GM10847 (cell line): Measurements from ENCODE around the gene F5.

Source experiments
- POLR2A ChIP-seq: IDR thresholded peaks from 2 replicates; pipeline ENCODE4 v1.6.1; 2011; ENCODE audit not compliant: insufficient read length; ENCODE audit errors: extremely low read depth

F5 gene

DNA sequence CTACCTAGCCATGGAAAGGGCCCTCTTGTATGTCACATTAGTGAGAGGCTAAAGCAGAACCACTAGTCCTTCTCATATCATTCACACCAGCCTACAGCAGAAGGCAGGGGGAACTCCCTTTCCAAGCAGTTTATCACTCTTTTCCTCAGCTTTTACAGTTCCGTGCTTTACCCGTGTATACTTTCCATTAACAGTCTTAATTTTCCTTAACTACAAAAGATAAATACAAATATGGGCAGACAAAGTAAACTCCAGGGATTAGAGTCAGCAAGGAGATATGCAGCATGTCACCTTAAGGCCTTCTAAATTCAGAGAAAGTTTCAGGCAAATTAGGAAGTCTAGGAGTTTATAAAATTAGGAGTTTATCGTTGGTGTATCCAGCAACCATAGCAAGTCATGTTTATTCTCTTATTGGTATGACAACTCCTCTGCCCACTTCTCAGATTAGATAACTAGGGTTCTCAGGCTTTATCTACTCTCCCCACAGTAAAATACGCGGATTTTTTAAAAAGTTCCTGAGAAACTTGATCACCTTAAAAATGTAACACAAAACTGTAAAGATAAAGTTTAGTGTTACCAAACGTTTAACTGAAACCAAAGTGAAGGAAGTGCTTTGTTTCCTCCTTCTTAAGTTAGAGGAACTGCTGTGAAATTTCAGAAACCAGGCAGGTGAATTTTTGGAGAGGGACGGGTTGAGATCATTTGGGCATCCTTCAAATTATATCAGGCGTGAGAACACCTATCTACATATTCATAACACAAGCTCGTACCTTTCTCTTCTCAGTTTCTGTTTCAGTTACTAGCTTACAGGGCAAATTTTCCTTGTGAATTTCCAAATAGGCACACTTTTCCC, 57.8 kb downstream of the F5 start:
- no peak for TF ChIP-seq POLR2A

DNA sequence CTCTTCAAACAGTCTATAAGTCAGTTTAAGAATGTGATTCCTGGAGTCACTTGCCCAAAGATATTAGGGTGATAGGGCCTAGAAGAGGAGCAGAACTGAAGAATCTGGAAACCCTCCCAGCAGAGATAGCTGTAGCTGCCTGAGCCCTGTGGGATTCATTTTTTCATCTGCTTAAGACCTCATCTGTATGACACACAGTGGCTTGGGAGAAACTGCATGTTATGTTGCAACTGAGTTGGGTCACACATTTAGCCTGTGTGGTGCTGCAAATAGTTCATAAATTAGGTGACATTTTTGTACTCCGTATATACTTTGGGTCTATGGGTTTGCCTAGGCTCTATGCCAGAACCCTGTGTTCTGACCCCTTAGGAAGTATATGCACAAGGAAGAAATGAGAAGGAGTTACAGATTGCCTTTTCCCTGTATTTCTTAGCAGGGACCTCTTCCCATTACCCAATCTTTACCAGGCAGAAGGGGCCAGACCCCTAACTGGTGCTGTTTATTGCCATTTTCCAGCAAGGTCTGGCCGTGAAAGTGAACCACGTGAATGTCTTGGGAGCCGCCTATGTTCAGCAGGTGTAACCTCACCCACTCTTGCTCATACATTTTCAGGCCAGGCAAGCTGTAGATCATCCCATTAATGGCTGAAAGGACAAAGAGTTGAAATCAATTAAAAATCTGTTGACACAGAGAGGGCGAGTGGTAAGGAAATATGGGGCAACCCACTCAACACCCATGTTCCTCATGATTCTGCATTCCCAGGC, 58.6 kb downstream of the F5 start:
- no peak for TF ChIP-seq POLR2A

DNA sequence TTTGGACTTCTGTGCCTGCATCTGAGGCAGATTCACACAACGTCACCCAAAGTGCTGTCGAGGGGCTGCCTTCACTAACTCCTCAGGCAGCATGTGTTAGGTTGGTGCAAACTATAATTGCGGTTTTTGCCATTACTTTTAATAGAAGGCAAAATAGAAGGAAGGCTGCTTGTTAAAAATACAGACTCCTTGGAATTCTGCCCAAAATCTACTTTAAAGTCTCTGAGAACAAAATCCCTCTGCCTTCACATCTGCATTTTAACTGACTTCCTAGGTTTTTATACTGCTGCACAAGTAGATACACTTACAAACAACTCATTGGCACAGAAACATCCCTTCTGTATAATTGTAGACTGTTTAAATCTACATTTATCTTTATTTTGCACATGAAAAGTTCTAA, 59.3 kb downstream of the F5 start:
- no peak for TF ChIP-seq POLR2A

- TF ChIP-seq POLR2A: no peak
Measured at GRCh38 chr1:169526120-169526832, 60.0 kb downstream of the F5 start.

DNA sequence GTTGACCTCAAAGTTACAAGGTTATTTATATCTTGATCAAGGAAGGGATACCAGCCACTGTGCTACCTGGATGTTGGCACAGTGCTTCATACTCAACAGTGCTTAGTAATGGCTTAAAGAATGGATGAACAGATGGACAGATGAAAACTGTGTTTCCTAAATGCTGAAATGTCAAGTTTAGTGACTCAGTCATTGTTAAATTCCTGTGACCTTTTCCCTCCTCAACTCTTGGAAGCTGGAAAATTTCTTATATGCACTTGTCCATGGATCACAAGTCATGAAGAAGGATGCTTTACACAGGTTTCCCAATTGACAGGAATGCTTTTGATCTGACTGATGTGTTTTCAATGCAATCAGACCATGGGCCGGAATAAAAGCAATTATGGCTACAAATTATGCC, 60.9 kb downstream of the F5 start:
- TF ChIP-seq POLR2A: no peak

DNA sequence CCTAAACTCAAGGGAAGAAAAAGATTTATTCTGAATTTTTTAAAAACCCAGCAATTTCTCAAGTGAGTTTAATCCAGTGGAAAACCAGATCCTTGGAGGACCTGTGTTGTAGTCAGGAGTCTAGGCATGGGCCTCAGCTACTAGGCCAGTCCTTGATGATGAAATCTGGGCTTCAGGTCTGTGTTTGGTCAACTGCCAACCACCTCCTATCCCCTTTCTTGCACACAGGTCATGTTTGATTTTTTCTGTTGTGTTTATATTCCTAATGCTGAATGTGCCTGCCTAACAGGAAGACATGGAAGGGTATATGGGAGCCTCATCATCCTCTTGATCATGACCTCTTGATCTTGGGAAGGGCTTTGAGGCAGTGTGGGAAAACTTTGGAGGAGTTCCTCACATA, 62.4 kb downstream of the F5 start:
- no peak for TF ChIP-seq POLR2A

DNA sequence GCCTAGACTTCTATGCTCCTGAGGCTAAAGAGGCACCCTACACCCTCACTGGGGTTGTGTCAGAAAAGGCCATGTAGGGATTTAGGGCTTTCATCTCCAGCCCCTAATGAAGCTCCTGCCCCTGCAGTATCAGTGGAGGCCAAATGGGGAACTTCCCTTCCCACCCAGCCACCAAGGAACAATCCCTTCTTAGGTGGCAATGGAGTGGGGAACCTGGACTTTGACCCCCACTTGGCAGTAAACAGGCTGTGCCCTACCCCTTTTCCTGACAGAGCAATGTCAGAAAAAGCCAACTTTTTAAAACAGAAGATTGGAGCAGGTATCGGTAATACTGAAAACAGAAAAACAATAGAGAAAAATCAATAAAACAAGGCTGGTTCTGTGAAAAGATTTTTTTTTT, 65.1 kb downstream of the F5 start:
- TF ChIP-seq POLR2A: no peak

- TF ChIP-seq POLR2A: no peak
Measured at GRCh38 chr1:169517558-169518186, 68.6 kb downstream of the F5 start.

GRCh38 chr1:169515641-169516040, 70.6 kb downstream of the F5 start:
- TF ChIP-seq POLR2A: no peak

GRCh38 chr1:169514566-169515270, 71.6 kb downstream of the F5 start:
- TF ChIP-seq POLR2A: no peak

DNA sequence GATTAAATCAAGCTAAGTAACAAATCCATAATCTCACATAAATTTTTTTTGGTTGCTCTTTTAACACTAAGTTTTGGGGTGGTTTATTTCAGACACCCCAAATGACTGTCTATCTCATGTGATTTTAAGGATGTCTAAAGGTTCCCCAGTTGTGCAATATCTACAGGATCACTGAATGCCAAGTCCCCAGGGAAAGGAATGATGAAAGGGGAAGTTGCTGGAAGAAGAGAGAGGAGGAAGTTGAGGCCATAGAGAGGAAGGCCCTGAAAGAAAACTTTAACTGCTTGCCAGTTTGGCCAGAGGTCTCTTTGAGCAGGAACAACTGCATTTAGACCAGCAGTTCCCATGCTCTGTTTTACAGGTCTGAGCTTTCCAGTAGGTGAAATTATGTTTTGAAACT, 73.1 kb downstream of the F5 start:
- TF ChIP-seq POLR2A: no peak

GRCh38 chr1:169511316-169512005, 74.8 kb downstream of the F5 start:
- no peak for TF ChIP-seq POLR2A

DNA sequence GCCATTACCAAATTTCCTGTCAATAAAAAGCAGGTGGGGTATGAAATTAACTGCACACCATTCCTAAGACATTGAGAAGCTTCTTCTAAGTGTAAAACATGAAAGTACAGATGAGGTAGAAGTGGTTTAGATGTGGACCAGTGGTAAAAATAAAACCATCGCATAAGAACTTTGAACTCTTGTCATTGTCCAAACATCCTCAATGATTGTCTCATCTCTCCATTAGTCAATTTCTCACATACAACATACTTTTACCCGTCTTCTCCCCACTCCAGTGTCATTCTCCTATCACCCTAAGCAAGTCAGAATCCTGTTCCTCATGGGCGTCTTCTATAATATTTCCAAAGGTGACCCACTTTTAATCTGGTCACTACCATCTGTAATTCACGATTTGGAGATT, 76.2 kb downstream of the F5 start:
- no peak for TF ChIP-seq POLR2A

DNA sequence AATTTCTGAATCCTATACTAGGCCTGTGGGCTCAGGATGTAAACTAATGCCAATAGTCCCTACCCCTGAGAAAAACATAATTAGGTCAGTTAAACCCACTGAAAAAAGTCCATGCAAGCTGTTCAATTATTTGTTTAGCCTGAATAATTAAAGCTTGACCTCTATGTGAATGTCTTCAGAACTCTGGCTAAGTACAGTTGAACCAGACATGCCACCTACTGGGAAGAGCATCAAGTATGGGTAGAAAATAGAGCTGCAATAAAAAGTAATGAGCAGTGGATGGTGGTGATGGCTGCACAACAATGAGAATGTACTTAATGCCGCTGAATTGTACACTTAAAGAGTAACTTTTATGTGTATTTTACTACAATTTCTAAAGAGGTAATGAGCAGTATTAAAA, 76.9 kb downstream of the F5 start:
- no peak for TF ChIP-seq POLR2A
